ENCODE measurements around the gene MXRA8. TPM values are rescaled to one million over a fixed set of nuclear protein-coding genes. Genes with fewer than 3 reads are reported as not detected.

The MXRA8 gene
- total and polyA plus RNA-seq, 9 of the 15 experiments (the other 6 are each of a cell fraction or from before 2014, with no cell fraction given) = 0.66 to 11.3 (median 6.3) TPM

DNA sequence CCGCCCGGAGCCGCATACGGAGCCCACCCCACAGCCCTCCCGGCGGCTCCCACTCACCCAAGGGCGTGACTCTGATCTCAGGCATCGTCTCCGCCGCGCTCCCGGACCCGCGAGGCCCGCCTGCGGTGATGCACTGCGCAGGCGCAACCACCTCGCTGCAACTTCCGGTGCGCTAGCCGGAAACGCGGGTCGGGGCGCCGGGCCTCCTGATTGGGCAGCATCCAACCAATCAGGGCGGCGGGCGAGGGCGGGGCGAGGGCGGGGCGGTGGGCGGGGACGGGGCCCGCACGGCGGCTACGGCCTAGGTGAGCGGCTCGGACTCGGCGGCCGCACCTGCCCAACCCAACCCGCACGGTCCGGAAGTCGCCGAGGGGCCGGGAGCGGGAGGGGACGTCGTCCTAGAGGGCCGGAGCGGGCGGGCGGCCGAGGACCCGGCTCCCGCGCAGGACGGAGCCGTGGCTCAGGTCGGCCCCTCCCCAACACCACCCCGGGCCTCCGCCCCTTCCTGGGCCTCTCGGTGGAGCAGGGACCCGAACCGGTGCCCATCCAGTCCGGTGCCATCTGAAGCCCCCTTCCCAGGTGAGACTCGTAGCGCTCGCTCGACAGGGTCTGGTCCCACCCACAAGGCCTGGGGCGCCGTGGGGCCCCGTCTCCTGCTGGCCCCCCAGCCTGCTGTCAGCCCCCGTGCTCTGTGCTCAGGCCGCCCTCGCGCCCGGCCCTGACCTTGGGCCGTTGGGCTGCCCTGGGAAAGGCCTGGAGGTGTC is 33.6 kb downstream of the MXRA8 start, which contains the start of the genes CPTP and INTS11 (continued):
- TF ChIP-seq, protein P1, sequence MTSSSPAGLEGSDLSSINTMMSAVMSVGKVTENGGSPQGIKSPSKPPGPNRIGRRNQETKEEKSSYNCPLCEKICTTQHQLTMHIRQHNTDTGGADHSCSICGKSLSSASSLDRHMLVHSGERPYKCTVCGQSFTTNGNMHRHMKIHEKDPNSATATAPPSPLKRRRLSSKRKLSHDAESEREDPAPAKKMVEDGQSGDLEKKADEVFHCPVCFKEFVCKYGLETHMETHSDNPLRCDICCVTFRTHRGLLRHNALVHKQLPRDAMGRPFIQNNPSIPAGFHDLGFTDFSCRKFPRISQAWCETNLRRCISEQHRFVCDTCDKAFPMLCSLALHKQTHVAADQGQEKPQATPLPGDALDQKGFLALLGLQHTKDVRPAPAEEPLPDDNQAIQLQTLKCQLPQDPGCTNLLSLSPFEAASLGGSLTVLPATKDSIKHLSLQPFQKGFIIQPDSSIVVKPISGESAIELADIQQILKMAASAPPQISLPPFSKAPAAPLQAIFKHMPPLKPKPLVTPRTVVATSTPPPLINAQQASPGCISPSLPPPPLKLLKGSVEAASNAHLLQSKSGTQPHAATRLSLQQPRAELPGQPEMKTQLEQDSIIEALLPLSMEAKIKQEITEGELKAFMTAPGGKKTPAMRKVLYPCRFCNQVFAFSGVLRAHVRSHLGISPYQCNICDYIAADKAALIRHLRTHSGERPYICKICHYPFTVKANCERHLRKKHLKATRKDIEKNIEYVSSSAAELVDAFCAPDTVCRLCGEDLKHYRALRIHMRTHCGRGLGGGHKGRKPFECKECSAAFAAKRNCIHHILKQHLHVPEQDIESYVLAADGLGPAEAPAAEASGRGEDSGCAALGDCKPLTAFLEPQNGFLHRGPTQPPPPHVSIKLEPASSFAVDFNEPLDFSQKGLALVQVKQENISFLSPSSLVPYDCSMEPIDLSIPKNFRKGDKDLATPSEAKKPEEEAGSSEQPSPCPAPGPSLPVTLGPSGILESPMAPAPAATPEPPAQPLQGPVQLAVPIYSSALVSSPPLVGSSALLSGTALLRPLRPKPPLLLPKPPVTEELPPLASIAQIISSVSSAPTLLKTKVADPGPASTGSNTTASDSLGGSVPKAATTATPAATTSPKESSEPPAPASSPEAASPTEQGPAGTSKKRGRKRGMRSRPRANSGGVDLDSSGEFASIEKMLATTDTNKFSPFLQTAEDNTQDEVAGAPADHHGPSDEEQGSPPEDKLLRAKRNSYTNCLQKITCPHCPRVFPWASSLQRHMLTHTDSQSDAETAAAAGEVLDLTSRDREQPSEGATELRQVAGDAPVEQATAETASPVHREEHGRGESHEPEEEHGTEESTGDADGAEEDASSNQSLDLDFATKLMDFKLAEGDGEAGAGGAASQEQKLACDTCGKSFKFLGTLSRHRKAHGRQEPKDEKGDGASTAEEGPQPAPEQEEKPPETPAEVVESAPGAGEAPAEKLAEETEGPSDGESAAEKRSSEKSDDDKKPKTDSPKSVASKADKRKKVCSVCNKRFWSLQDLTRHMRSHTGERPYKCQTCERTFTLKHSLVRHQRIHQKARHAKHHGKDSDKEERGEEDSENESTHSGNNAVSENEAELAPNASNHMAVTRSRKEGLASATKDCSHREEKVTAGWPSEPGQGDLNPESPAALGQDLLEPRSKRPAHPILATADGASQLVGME (CRISPR knock-in tag; IDR thresholded peaks at IDR 0.05) = no peak
- no peak for TF ChIP-seq SPI1 (IDR thresholded peaks at IDR 0.05; ENCODE audit: borderline replicate concordance, low read depth, low read length)
- TF ChIP-seq GABPB1 (CRISPR knock-in tag; IDR thresholded peaks at IDR 0.05) = peak; percentile 93
- no peak for TF ChIP-seq HEY1 (CRISPR knock-in tag; IDR thresholded peaks at IDR 0.05; ENCODE audit: borderline replicate concordance)
- TF ChIP-seq, protein P2, sequence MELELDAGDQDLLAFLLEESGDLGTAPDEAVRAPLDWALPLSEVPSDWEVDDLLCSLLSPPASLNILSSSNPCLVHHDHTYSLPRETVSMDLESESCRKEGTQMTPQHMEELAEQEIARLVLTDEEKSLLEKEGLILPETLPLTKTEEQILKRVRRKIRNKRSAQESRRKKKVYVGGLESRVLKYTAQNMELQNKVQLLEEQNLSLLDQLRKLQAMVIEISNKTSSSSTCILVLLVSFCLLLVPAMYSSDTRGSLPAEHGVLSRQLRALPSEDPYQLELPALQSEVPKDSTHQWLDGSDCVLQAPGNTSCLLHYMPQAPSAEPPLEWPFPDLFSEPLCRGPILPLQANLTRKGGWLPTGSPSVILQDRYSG (tag; conservative IDR thresholded peaks at IDR 0.05; ENCODE audit: low read depth) = no peak
- TF ChIP-seq ZNF140 (CRISPR knock-in tag; IDR thresholded peaks at IDR 0.05) = no peak
- TF ChIP-seq POLR2AphosphoS2 (IDR thresholded peaks at IDR 0.05; ENCODE audit: low read length) = no peak
- TF ChIP-seq FUS (optimal IDR thresholded peaks at IDR 0.05; ENCODE audit: low read depth, low read length) = no peak
- TF ChIP-seq, protein P3, sequence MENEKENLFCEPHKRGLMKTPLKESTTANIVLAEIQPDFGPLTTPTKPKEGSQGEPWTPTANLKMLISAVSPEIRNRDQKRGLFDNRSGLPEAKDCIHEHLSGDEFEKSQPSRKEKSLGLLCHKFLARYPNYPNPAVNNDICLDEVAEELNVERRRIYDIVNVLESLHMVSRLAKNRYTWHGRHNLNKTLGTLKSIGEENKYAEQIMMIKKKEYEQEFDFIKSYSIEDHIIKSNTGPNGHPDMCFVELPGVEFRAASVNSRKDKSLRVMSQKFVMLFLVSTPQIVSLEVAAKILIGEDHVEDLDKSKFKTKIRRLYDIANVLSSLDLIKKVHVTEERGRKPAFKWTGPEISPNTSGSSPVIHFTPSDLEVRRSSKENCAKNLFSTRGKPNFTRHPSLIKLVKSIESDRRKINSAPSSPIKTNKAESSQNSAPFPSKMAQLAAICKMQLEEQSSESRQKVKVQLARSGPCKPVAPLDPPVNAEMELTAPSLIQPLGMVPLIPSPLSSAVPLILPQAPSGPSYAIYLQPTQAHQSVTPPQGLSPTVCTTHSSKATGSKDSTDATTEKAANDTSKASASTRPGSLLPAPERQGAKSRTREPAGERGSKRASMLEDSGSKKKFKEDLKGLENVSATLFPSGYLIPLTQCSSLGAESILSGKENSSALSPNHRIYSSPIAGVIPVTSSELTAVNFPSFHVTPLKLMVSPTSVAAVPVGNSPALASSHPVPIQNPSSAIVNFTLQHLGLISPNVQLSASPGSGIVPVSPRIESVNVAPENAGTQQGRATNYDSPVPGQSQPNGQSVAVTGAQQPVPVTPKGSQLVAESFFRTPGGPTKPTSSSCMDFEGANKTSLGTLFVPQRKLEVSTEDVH (IDR thresholded peaks at IDR 0.05; ENCODE audit: low read depth, partially characterized antibody) = no peak
- TF ChIP-seq HSF4 (CRISPR knock-in tag; IDR thresholded peaks at IDR 0.05; ENCODE audit: borderline replicate concordance) = no peak
- TF ChIP-seq, protein P4, sequence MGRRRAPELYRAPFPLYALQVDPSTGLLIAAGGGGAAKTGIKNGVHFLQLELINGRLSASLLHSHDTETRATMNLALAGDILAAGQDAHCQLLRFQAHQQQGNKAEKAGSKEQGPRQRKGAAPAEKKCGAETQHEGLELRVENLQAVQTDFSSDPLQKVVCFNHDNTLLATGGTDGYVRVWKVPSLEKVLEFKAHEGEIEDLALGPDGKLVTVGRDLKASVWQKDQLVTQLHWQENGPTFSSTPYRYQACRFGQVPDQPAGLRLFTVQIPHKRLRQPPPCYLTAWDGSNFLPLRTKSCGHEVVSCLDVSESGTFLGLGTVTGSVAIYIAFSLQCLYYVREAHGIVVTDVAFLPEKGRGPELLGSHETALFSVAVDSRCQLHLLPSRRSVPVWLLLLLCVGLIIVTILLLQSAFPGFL (CRISPR knock-in tag; IDR thresholded peaks at IDR 0.05) = no peak
- no peak for TF ChIP-seq NFIX (CRISPR knock-in tag; IDR thresholded peaks at IDR 0.05; ENCODE audit: low read depth)
- TF ChIP-seq, protein P5, sequence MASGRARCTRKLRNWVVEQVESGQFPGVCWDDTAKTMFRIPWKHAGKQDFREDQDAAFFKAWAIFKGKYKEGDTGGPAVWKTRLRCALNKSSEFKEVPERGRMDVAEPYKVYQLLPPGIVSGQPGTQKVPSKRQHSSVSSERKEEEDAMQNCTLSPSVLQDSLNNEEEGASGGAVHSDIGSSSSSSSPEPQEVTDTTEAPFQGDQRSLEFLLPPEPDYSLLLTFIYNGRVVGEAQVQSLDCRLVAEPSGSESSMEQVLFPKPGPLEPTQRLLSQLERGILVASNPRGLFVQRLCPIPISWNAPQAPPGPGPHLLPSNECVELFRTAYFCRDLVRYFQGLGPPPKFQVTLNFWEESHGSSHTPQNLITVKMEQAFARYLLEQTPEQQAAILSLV (tag; IDR thresholded peaks at IDR 0.05) = no peak
- no peak for TF ChIP-seq FOXP1 (CRISPR knock-in tag; IDR thresholded peaks at IDR 0.05)
- TF ChIP-seq KLF10 (CRISPR knock-in tag; IDR thresholded peaks at IDR 0.05) = no peak
